H1 (cell line): ENCODE data around the gene GPC6. TPM values are rescaled to one million over a fixed set of nuclear protein-coding genes. Genes with fewer than 3 reads are reported as not detected.

Source experiments
- BACH1 ChIP-seq: IDR thresholded peaks from 2 replicates; pipeline ENCODE4 v1.6.1; 2012; ENCODE audit warnings: low read length, improper control_type of control experiment
- CHD7 ChIP-seq: fragments of 300-600 bp; sonication (generic); IDR thresholded peaks from 2 replicates; pipeline ENCODE4 v1.7.1; 2012; ENCODE audit warnings: low read length, moderate library complexity, mild to moderate bottlenecking, inconsistent platforms; ENCODE audit not compliant: insufficient replicate concordance
- EZH2 ChIP-seq: fragments of 200-600 bp; sonication (generic); IDR thresholded peaks from 2 replicates; pipeline ENCODE4 v1.7.1; 2012; ENCODE audit warnings: low read depth, mild to moderate bottlenecking, moderate library complexity, low read length, inconsistent platforms; ENCODE audit not compliant: severe bottlenecking
- GABPA ChIP-seq: IDR thresholded peaks from 2 replicates; pipeline ENCODE4 v1.6.1; 2011; ENCODE audit warnings: mild to moderate bottlenecking, low read length, moderate library complexity, borderline replicate concordance; ENCODE audit not compliant: insufficient read depth
- SP1 ChIP-seq: IDR thresholded peaks from 2 replicates; pipeline ENCODE4 v1.6.1; 2011; ENCODE audit warnings: low read depth, low read length
- TBP ChIP-seq: IDR thresholded peaks from 2 replicates; pipeline ENCODE4 v1.6.1; 2011; ENCODE audit warnings: low read depth, low read length, improper control_type of control experiment
- polyA plus RNA-seq, 7 experiments: library from polyadenylated mRNA; depleted of rRNA in 3 of 7; stranded (reverse) in 5 of 7; unstranded in 2 of 7; fragments of >200 nt in 5 of 7; fragments of 200-250 nt in 2 of 7; gene quantifications; 1 replicate in 5 of 7; 2 replicates in 1 of 7; 4 replicates in 1 of 7; pipeline versions ENCODE4 v1.2.1 to v1.2.3, GENCODE V29; 2011 to 2013; ENCODE audit warnings: missing spikeins in 2 of 7, mixed read lengths in 2 of 7
- total RNA-seq: library from RNA; stranded (reverse); fragmentation: NEBNext Ultra II Directional; extraction: Animal tissue kit (Norgen Biotek cat#: 25700); gene quantifications from 2 replicates; pipeline ENCODE4 v1.2.1, GENCODE V29; 2021
- TF ChIP-seq, protein P1 (sequence below): IDR thresholded peaks from 2 replicates; pipeline ENCODE4 v1.6.1; 2011; ENCODE audit warnings: low read length, improper control_type of control experiment
- TF ChIP-seq, protein P2 (sequence below): IDR thresholded peaks from 2 replicates; pipeline ENCODE4 v1.6.1; 2012; ENCODE audit warnings: inconsistent platforms

Gene GPC6
- total and polyA plus RNA-seq, 2 of the 8 experiments (the other 6 are each of a cell fraction or from before 2014, with no cell fraction given) = 5.4 to 12.0 TPM

DNA sequence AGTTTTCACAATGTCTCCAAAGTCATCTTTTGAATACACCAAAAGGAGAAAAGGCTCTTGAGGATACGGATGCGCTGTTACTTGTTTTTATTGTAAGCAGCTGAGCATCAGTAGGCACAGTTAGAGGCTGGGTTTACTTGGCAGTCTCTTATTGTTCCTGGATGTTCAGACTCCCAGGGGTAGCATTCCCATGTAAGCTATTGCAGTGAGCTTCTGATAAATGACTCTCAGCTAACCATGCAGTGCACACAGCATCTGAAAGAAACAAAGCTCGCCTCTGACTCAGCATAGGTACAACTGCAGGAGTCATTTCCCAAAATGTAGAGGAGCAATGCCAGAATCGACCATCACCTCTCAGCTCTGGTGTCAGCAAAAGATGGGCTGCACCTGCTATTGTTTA is 1168.1 kb downstream of the GPC6 start (continued):
- no peak for TF ChIP-seq CHD7
- no peak for TF ChIP-seq TBP
- TF ChIP-seq, protein P1, sequence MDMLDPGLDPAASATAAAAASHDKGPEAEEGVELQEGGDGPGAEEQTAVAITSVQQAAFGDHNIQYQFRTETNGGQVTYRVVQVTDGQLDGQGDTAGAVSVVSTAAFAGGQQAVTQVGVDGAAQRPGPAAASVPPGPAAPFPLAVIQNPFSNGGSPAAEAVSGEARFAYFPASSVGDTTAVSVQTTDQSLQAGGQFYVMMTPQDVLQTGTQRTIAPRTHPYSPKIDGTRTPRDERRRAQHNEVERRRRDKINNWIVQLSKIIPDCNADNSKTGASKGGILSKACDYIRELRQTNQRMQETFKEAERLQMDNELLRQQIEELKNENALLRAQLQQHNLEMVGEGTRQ = no peak
- TF ChIP-seq, protein P2, sequence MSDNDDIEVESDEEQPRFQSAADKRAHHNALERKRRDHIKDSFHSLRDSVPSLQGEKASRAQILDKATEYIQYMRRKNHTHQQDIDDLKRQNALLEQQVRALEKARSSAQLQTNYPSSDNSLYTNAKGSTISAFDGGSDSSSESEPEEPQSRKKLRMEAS = no peak
- no peak for TF ChIP-seq SP1
- no peak for TF ChIP-seq GABPA
- no peak for TF ChIP-seq EZH2
- TF ChIP-seq BACH1 = no peak
